Liver (tissue), 3 donors: Measurements from ENCODE around the gene PSMB4.

Source experiments
- CTCF ChIP-seq: fragments of 150-350 bp; IDR thresholded peaks from 2 replicates; pipeline ENCODE4 v1.5.1; 2017; ENCODE audit warnings: improper control_type of control experiment, low read depth, low read length; ENCODE audit not compliant: missing input control
- EGR1 ChIP-seq, 2 donors: IDR thresholded peaks; 2 replicates each; pipeline ENCODE4 v1.6.1; 2016 to 2018; ENCODE audit warnings: antibody characterized with exemption in 2 of 2, low read depth in 2 of 2
- JUND ChIP-seq, 2 donors: IDR thresholded peaks; 2 replicates each; pipeline ENCODE4 v1.6.1; 2016; ENCODE audit warnings: antibody characterized with exemption in 2 of 2
- RAD21 ChIP-seq, 2 donors: IDR thresholded peaks; 2 replicates each; pipeline ENCODE4 v1.6.1; 2016; ENCODE audit warnings: antibody characterized with exemption in 2 of 2, mild to moderate bottlenecking in 2 of 2
- SP1 ChIP-seq: IDR thresholded peaks from 2 replicates; pipeline ENCODE4 v1.6.1; 2018; ENCODE audit warnings: antibody characterized with exemption, mild to moderate bottlenecking
- donor health status: healthy.
- donor health status: healthy.

DNA sequence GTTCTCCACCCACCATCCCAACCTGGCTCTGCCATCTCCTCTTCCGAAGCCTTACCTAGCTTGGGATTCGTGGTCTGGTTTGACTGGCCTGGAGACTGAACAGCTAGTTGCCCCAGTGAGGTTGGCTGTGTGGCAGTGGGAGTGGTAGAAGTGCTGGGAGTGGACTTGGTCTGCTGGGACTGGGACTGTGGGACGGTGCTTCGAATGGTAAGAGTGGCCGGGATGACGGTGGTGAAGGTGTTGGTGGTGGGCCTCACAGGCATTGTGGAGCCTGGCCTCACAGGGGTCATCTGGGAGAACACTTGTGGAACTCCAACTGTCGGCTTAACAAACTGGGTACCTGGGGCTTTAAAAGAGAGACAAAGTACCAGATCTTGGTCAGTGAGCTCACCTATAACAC is 28.7 kb downstream of the PSMB4 start:
- TF ChIP-seq CTCF = no peak
- no peak for TF ChIP-seq EGR1 (IDR thresholded peaks at IDR 0.05; ENCODE audit: low read depth in 2 of 2)
- no peak for TF ChIP-seq SP1
- TF ChIP-seq RAD21 (IDR thresholded peaks at IDR 0.05) = no peak
- no peak for TF ChIP-seq JUND (IDR thresholded peaks at IDR 0.05)
